ENCODE data around the gene ENGASE.

Gene ENGASE

GRCh38 chr17:79039171-79039570 is 35.5 kb upstream of the ENGASE start:
- FAIRE-seq: no peak

GRCh38 chr17:79039886-79040285 is 34.7 kb upstream of the ENGASE start:
- FAIRE-seq: no peak

GRCh38 chr17:79041041-79041570 is 33.5 kb upstream of the ENGASE start:
- FAIRE-seq: no peak

GRCh38 chr17:79041723-79042420 is 32.8 kb upstream of the ENGASE start:
- FAIRE-seq: no peak

- no peak for FAIRE-seq
These were observed 32.0 kb upstream of the ENGASE start for GRCh38 chr17:79042421-79043190.

- no peak for FAIRE-seq
These were observed 31.3 kb upstream of the ENGASE start for GRCh38 chr17:79043191-79043930.

- no peak for FAIRE-seq
These were observed 30.7 kb upstream of the ENGASE start for GRCh38 chr17:79043931-79044320.

- no peak for FAIRE-seq
These were observed 30.2 kb upstream of the ENGASE start for GRCh38 chr17:79044462-79044861.

- no peak for FAIRE-seq
These were observed 29.5 kb upstream of the ENGASE start for GRCh38 chr17:79045001-79045729.

- FAIRE-seq: no peak
These were observed 28.8 kb upstream of the ENGASE start for GRCh38 chr17:79045842-79046196.

- no peak for FAIRE-seq
These were observed 28.3 kb upstream of the ENGASE start for GRCh38 chr17:79046197-79046915.

GRCh38 chr17:79046916-79047280 is 27.7 kb upstream of the ENGASE start:
- FAIRE-seq: no peak

GRCh38 chr17:79047291-79047920 is 27.2 kb upstream of the ENGASE start:
- FAIRE-seq: no peak

GRCh38 chr17:79047923-79048825 is 26.4 kb upstream of the ENGASE start:
- FAIRE-seq: no peak

GRCh38 chr17:79048826-79049755 is 25.5 kb upstream of the ENGASE start:
- no peak for FAIRE-seq

- no peak for FAIRE-seq
These were observed 24.8 kb upstream of the ENGASE start for GRCh38 chr17:79049821-79050220.

- no peak for FAIRE-seq
These were observed 24.1 kb upstream of the ENGASE start for GRCh38 chr17:79050551-79050950.

- FAIRE-seq: no peak
These were observed 23.3 kb upstream of the ENGASE start for GRCh38 chr17:79051306-79051705.

- no peak for FAIRE-seq
These were observed 22.5 kb upstream of the ENGASE start for GRCh38 chr17:79052131-79052530.

All from endometrium (tissue), 2 donors.